Prostate gland (tissue), 2 donors: ENCODE measurements around the gene S100A10. TPM values are rescaled to one million over a fixed set of nuclear protein-coding genes. Genes with fewer than 3 reads are reported as not detected.
A peak's percentile ranks its signal among the peaks of the same experiment; 100 is the strongest.

Experiments used
- DNase-seq: peaks from one replicate; pipeline ENCODE4 v3.0.0-alpha.2; 2019; ENCODE audit warnings: low spot score
- H3K27ac ChIP-seq, 2 donors: fragments of 200-600 bp; sonication (generic); 2 replicates each; pipeline ENCODE4 v1.5.1; 2017 to 2019
- H3K27me3 ChIP-seq: fragments of 200-600 bp; sonication (generic); replicated peaks from 2 replicates; pipeline ENCODE4 v1.5.1; 2019; ENCODE audit not compliant: insufficient read depth
- H3K36me3 ChIP-seq, 2 donors: fragments of 200-600 bp; sonication (generic); 1 replicate in 1 of 2; 2 replicates in 1 of 2; pipeline versions ENCODE4 v1.5.1 to v1.8.1; 2017 to 2019
- H3K4me1 ChIP-seq: fragments of 200-600 bp; sonication (generic); replicated peaks from 2 replicates; pipeline ENCODE4 v1.5.1; 2019
- H3K4me3 ChIP-seq, 2 donors: fragments of 200-600 bp; sonication (generic); 2 replicates each; pipeline ENCODE4 v1.5.1; 2017 to 2019
- H3K9me3 ChIP-seq: fragments of 200-600 bp; sonication (generic); 2 replicates; pipeline ENCODE4 v1.5.1; 2017
- POLR2A ChIP-seq: fragments of 450-650 bp; IDR thresholded peaks from one replicate; pipeline ENCODE4 v1.6.1; 2016; ENCODE audit warnings: antibody characterized with exemption, mild to moderate bottlenecking
- POLR2AphosphoS5 ChIP-seq: sonication (generic); formaldehyde crosslinking; IDR thresholded peaks from one replicate; pipeline ENCODE4 v1.6.1; 2017; ENCODE audit warnings: antibody characterized with exemption
- WGBS: methylation state at CpG from one replicate; pipeline ENCODE4 v1.1.5; 2018; 5-methylcytosine and 5-hydroxymethylcytosine counted together
- intact Hi-C: fragments of 100-400 bp; cut with DNase I; formaldehyde crosslinking; loops from one replicate; pipeline ENCODE4 v1.14.2; 2022
- total RNA-seq, 2 donors: library from RNA; depleted of rRNA; stranded (reverse); fragments of >200 nt; gene quantifications; one replicate each; pipeline ENCODE4 v1.1.0, GENCODE V29; 2016
- TF ChIP-seq, protein P1 (sequence below), 4 experiments: fragments of 200-600 bp in 2 of 4; fragments of 450-650 bp in 2 of 4; sonication (generic) in 2 of 4; IDR thresholded peaks; 1 replicate in 3 of 4; 2 replicates in 1 of 4; pipeline ENCODE4 v1.5.1; 2016 to 2019; ENCODE audit warnings: antibody characterized with exemption in 4 of 4, mild to moderate bottlenecking in 2 of 4, moderate library complexity in 2 of 4

S100A10 gene
- total RNA-seq, 2 donors from 2014 or later = 61.7 to 72.1 TPM

DNA sequence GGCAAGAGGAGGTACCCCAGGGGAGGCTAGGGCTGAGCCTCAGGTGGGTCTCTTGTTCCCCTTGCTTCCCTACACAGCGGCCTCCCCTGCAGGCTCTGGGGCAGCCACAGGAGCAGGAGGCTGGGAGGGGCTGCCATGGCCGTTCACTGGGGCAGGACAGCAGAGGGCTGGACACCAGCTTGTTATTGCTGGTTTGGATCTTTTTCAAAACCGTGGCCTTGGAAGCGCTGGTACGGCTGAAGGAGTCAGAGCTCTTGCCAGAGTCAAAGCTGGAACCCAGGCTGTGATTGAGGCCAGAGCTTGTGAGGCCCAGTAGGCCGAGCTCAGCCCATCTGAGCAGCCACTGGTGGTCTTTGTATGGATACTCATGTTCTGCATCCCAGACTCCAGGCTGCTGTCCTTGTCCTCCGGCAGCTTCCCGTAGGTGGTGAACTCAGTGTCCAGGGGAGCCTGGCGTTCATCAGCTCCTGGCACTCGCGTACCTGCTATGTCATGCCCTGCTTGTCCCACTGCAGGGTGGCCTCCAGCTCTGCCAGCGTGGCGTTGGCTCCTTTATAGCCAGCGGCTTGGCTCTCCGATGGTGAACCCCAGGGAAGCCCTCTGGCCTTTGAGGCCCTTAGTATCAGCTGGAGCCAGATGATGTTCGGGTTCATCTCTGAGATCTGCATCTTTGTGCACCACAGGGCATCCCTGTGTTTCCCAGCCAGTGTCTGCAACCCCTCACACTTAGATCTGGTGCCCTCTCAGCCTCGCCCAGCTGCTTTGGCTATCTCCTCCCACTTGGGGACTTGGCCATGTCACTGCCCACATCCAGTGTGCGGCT lies 44.1 kb downstream of the S100A10 start:
- H3K9me3 ChIP-seq = no peaks in the 10 kb centered on the region

DNA sequence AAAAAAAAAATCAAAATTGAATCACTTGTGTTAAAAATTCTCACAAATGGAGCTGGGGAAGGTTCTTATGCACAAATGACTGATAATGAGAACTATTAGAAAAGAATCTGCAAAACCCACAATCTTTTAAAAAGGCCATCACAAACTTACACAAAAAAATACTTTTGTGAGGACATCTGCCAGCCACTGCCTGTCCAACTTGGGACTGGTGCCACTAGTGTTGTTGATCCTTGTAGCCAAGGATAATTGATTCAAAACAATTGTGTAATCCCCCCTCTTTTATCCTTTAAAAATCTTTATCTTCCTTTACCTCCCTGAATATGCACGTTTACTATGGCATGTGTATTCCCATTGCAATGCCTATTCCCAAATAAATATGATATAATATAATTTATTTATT lies 45.2 kb downstream of the S100A10 start:
- H3K36me3 ChIP-seq = no peaks in the 10 kb centered on the region
- peaks cover 7% of the 10 kb centered on the region for H3K4me1 ChIP-seq
- no peak overlapping the region for H3K4me3 ChIP-seq
- 71% methylated on average over 1 of the region's 1 CpG for WGBS
- H3K27me3 ChIP-seq = no peaks in the 10 kb centered on the region
- no peaks in the 10 kb centered on the region for H3K9me3 ChIP-seq
- TF ChIP-seq, protein P1, sequence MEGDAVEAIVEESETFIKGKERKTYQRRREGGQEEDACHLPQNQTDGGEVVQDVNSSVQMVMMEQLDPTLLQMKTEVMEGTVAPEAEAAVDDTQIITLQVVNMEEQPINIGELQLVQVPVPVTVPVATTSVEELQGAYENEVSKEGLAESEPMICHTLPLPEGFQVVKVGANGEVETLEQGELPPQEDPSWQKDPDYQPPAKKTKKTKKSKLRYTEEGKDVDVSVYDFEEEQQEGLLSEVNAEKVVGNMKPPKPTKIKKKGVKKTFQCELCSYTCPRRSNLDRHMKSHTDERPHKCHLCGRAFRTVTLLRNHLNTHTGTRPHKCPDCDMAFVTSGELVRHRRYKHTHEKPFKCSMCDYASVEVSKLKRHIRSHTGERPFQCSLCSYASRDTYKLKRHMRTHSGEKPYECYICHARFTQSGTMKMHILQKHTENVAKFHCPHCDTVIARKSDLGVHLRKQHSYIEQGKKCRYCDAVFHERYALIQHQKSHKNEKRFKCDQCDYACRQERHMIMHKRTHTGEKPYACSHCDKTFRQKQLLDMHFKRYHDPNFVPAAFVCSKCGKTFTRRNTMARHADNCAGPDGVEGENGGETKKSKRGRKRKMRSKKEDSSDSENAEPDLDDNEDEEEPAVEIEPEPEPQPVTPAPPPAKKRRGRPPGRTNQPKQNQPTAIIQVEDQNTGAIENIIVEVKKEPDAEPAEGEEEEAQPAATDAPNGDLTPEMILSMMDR (IDR thresholded peaks at IDR 0.05) = no peak
- no peak for TF ChIP-seq POLR2AphosphoS5
- TF ChIP-seq POLR2A = no peak
- intact Hi-C loops = no loop called here
- no peak overlapping the region for H3K27ac ChIP-seq
- DNase-seq = no peak

More for the DNA sequence above, 44.1 kb downstream of the S100A10 start:
- no peaks in the 10 kb centered on the region for H3K36me3 ChIP-seq
- 93% methylated on average over 18 of the region's 18 CpGs for WGBS
- no peak overlapping the region for H3K27ac ChIP-seq
- intact Hi-C loops = no loop called here
- no peaks in the 10 kb centered on the region for H3K27me3 ChIP-seq
- H3K4me1 ChIP-seq = peaks cover 3% of the 10 kb centered on the region
- H3K4me3 ChIP-seq = no peak overlapping the region
- TF ChIP-seq POLR2AphosphoS5 (no peak), POLR2A (no peak)
- TF ChIP-seq, protein P1 (IDR thresholded peaks at IDR 0.05) = no peak
- DNase-seq = no peak

DNA sequence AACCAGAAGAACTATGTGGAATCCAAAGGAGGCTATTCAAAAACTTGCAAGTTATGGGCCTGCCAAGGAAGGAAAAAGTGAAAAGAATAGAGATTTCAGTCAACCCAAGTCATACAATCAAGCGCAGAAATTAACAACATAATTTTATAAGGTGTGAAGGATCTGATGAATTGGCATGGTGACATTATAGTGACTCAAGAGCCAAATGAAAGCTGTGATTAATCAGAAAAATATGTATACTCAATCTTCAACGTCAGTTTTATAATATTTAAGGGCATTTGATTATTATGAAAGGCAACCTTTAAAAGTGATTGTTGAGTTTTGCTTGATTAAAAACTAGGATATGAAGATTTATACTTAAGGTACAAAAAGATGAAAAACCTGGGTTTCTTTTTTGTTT lies 46.5 kb downstream of the S100A10 start:
- Histone ChIP-seq H3K36me3 (no peaks in the 10 kb centered on the region), H3K9me3 (no peaks in the 10 kb centered on the region), H3K27me3 (no peaks in the 10 kb centered on the region), H3K27ac (no peak overlapping the region), H3K4me3 (no peak overlapping the region), H3K4me1 (peaks cover 7% of the 10 kb centered on the region)
- TF ChIP-seq, protein P1 (IDR thresholded peaks at IDR 0.05) = no peak
- TF ChIP-seq POLR2AphosphoS5 (no peak), POLR2A (no peak)
- DNase-seq = no peak
- WGBS = 80% methylated on average over 2 of the region's 2 CpGs
- intact Hi-C loops = no loop called here

DNA sequence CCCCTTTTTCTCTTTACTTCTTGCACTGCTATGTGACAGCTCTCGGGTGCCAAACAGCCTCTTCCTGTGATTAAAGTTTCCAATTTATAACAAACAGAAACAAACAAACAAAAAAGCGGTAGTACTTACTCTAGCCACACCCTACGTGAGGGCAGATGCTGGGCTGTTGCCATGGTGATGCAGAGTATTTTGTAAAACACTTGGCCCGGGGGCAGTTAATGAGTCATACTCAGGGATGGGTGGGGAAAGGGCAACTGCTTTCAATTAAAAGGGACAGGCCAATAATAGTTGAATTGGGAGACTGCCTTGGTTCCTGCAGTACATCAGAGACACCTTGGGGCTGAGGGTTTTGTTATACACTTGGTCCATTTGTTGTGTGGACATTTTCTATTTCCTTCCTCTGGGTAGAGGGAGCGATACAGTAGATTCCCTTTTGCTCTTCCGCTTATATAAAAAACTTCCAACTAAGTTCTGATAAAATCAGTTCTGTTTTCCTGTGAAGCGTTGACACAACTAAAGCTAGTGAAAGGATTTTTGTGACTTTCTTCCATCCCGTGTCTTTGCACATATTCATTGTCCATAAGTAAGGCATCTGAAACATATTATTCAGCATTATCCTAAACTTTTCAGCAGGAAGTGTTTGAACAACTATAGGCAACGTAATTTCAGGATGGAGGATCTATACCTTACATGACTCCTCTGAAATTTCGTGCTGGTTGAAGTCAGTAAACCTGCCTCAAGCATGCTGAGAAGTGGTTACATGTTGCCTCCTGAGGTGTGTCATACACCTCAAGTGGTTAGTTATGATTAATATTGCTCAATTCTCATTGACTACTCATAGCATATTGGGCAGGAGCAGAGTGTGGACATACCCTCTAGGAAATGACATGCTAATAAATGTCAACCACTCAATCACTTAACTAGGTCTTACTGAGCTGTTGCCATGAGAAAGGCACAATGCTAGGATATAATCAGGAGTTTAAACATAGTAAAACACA lies 47.6 kb downstream of the S100A10 start:
- Histone ChIP-seq H3K36me3 (no peaks in the 10 kb centered on the region), H3K27ac (no peak overlapping the region), H3K4me1 (peaks cover 7% of the 10 kb centered on the region), H3K27me3 (no peaks in the 10 kb centered on the region), H3K4me3 (no peak overlapping the region), H3K9me3 (no peaks in the 10 kb centered on the region)
- TF ChIP-seq POLR2AphosphoS5 = peak; percentile 22
- TF ChIP-seq POLR2A = no peak
- WGBS = 35% methylated on average over 10 of the region's 10 CpGs
- DNase-seq = peak; percentile 55
- intact Hi-C loops = no loop called here
